ENCODE results near the gene ZCWPW1.
A peak's percentile ranks its signal among the peaks of the same experiment; 100 is the strongest.
"Not testable (repeated sequence)": the region's sequence is repeated elsewhere in the genome, so short reads cannot be mapped to it uniquely, and the experiment has no call there.

ZCWPW1 gene

DNA sequence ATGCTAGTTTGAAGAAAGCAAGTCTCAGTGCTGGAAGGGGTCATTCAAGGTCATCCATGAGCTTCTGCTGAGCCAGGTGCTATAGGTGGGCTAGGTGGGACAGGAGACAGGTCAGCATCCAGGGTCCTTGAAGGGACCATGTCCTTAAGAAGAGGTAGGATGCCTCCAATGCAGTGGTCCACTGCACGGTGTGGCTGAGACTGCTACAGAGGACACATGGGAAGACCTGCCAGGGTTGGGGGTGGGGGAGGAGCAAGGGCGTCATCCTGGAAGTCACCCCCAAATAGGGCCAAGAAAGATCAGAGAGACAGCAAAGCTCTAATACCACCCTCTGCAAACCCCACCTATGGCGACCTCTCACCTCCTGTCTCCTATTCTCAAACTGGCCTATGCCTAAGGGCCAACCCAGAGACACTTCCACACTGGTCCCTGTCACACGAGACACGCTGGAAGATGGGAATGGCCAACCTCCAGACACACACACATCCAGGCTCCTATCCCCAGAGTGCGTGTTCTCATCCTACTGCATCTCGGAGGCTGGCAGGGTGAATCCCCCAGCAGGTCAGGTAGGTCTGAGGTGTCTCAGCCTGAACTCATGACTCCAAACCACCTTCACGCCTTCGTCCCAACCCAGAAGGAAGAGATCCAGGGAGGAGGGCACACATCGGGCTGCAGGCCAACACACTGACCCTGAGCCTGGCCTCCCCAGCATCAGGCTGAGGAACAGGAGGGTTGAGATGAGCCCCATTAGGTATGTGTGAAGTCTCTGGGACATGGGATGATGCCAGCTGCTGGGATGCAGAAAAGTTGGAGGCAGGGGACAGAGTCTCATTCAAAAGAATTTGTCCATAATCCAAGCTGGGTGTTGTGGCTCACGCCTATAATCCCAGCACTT, 13.4 kb upstream of the ZCWPW1 start:
- Histone ChIP-seq H3K9ac (ENCODE audit: low read depth, low read length, poor library complexity) (no peak overlapping the region), H3K4ac (ENCODE audit: low read length) (no peak overlapping the region), H2BK12ac (ENCODE audit: low read length) (peak overlapping the region; percentile 60), H4K8ac (ENCODE audit: low read depth, low read length) (no peak overlapping the region), H2BK5ac (ENCODE audit: low read length) (no peak overlapping the region), H2BK120ac (ENCODE audit: low read depth, low read length) (no peak overlapping the region), H2BK15ac (ENCODE audit: low read length) (no peak overlapping the region), H3K27me3 (ENCODE audit: control insufficient read depth in 3 of 3, insufficient read depth in 3 of 3, low read depth in 1 of 3, low read length in 3 of 3) (no peaks in the 10 kb centered on the region), H3K4me3 (ENCODE audit: low read length in 2 of 2) (no peak overlapping the region), H2AFZ (ENCODE audit: low read length) (no peak overlapping the region), H3K79me1 (ENCODE audit: low read depth, low read length) (no peaks in the 10 kb centered on the region), H4K91ac (ENCODE audit: low read depth, low read length, poor library complexity) (no peak overlapping the region), H3K4me1 (ENCODE audit: control insufficient read depth in 2 of 2, insufficient read depth in 1 of 2, low read depth in 1 of 2, low read length in 2 of 2) (peaks cover 5 to 18% of the 10 kb centered on the region in 2 donors), H3K27ac (replicated peaks; ENCODE audit: low read length) (no peak overlapping the region), H3K4me2 (ENCODE audit: insufficient read depth, low read length, poor library complexity, severe bottlenecking) (peak overlapping the region; percentile 11), H3K36me3 (replicated peaks in 1 of 2; ENCODE audit: control insufficient read depth in 2 of 2, insufficient read depth in 2 of 2, low read length in 2 of 2) (no peaks in the 10 kb centered on the region), H3K9me3 (replicated peaks in 1 of 2; ENCODE audit: control insufficient read depth in 2 of 2, insufficient read depth in 1 of 2, low read depth in 1 of 2, low read length in 2 of 2) (no peaks in the 10 kb centered on the region), H3K23ac (ENCODE audit: low read depth, low read length, poor library complexity) (peak overlapping the region; percentile 88), H3K14ac (ENCODE audit: low read length) (no peak overlapping the region), H3K18ac (ENCODE audit: low read length) (peak overlapping the region; percentile 18), H2AK5ac (ENCODE audit: low read depth, low read length) (no peak overlapping the region)
- DNase-seq (ENCODE audit: low spot score): no peak
- no CpG with 5 or more reads among the region's 11 CpGs for WGBS, 2 donors (ENCODE audit: extremely low coverage in 2 of 2, insufficient read length in 2 of 2, insufficient replicate concordance in 1 of 2)

DNA sequence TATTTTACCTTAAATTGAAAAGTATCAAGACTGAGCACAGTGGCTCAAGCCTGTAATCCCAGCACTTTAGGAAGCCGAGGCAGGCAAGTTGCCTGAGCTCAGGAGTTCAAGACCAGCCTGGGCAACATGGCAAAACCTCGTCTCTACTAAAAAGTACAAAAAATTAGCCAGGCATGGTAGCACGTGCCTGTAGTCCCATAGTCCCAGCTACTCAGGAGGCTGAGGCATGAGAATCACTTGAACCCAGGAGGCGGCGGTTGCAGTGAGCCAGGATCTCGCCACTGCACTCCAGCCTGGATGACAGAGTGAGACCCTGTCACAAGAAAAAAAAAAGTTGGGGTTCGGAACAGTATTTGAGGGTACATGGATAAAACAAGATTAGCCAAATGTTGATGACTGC, 10.7 kb upstream of the ZCWPW1 start:
- H3K4me3 ChIP-seq (ENCODE audit: low read length in 2 of 2); H3K27ac ChIP-seq (replicated peaks; ENCODE audit: low read length); H2BK15ac ChIP-seq (ENCODE audit: low read length); H2BK120ac ChIP-seq (ENCODE audit: low read depth, low read length); H3K4me2 ChIP-seq (ENCODE audit: insufficient read depth, low read length, poor library complexity, severe bottlenecking); H3K23ac ChIP-seq (ENCODE audit: low read depth, low read length, poor library complexity); H4K8ac ChIP-seq (ENCODE audit: low read depth, low read length); H2AFZ ChIP-seq (ENCODE audit: low read length); H3K27me3 ChIP-seq (ENCODE audit: control insufficient read depth in 3 of 3, insufficient read depth in 3 of 3, low read depth in 1 of 3, low read length in 3 of 3); DNase-seq (ENCODE audit: low spot score); H3K79me1 ChIP-seq (ENCODE audit: low read depth, low read length); H3K14ac ChIP-seq (ENCODE audit: low read length); H3K18ac ChIP-seq (ENCODE audit: low read length); H2BK5ac ChIP-seq (ENCODE audit: low read length); H3K4ac ChIP-seq (ENCODE audit: low read length); H2BK12ac ChIP-seq (ENCODE audit: low read length); H3K9me3 ChIP-seq (replicated peaks in 1 of 2; ENCODE audit: control insufficient read depth in 2 of 2, insufficient read depth in 1 of 2, low read depth in 1 of 2, low read length in 2 of 2); H2AK5ac ChIP-seq (ENCODE audit: low read depth, low read length); H4K91ac ChIP-seq (ENCODE audit: low read depth, low read length, poor library complexity); H3K9ac ChIP-seq (ENCODE audit: low read depth, low read length, poor library complexity): not testable (repeated sequence)
- Histone ChIP-seq H3K4me1 (ENCODE audit: control insufficient read depth in 2 of 2, insufficient read depth in 1 of 2, low read depth in 1 of 2, low read length in 2 of 2) (peaks cover 5 to 13% of the 10 kb centered on the region in 2 donors), H3K36me3 (replicated peaks in 1 of 2; ENCODE audit: control insufficient read depth in 2 of 2, insufficient read depth in 2 of 2, low read length in 2 of 2) (peaks cover 3 to 16% of the 10 kb centered on the region in 2 donors)
- no CpG with 5 or more reads among the region's 7 CpGs for WGBS, 2 donors (ENCODE audit: extremely low coverage in 2 of 2, insufficient read length in 2 of 2, insufficient replicate concordance in 1 of 2)

GRCh38 chr7:100438731-100439130, 10.2 kb upstream of the ZCWPW1 start:
- not testable (repeated sequence) for H3K4me1 ChIP-seq (ENCODE audit: control insufficient read depth in 2 of 2, insufficient read depth in 1 of 2, low read depth in 1 of 2, low read length in 2 of 2); H2BK12ac ChIP-seq (ENCODE audit: low read length); H2BK15ac ChIP-seq (ENCODE audit: low read length)

DNA sequence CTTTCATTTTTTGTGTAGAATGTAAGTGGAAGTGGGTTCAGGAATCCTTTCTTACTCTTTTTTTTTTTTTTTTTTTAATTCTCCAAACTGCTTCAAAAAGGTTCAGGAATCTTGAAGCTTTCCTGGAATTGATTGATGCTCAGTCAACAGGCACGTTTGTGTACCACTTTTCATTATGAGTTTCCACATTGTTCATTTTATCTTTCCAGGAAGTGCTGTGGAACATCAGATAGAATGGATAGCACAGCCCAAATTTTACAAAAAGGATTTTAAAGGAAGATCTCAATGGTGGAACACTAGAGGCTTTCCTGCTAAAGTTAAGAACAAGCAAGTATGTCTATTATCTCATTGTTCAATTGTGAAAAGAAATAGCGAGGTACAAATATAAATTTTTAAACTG, 9.7 kb upstream of the ZCWPW1 start:
- Histone ChIP-seq H4K8ac (ENCODE audit: low read depth, low read length) (no peak overlapping the region), H2AK5ac (ENCODE audit: low read depth, low read length) (no peak overlapping the region), H2BK15ac (ENCODE audit: low read length) (no peak overlapping the region), H2AFZ (ENCODE audit: low read length) (no peak overlapping the region), H2BK12ac (ENCODE audit: low read length) (no peak overlapping the region), H3K18ac (ENCODE audit: low read length) (no peak overlapping the region), H3K79me1 (ENCODE audit: low read depth, low read length) (peaks cover 7% of the 10 kb centered on the region), H3K27me3 (ENCODE audit: control insufficient read depth in 3 of 3, insufficient read depth in 3 of 3, low read depth in 1 of 3, low read length in 3 of 3) (no peaks in the 10 kb centered on the region), H3K9ac (ENCODE audit: low read depth, low read length, poor library complexity) (no peak overlapping the region), H3K4me2 (ENCODE audit: insufficient read depth, low read length, poor library complexity, severe bottlenecking) (no peak overlapping the region), H3K36me3 (replicated peaks in 1 of 2; ENCODE audit: control insufficient read depth in 2 of 2, insufficient read depth in 2 of 2, low read length in 2 of 2) (peaks cover 12 to 27% of the 10 kb centered on the region in 2 donors), H3K9me3 (replicated peaks in 1 of 2; ENCODE audit: control insufficient read depth in 2 of 2, insufficient read depth in 1 of 2, low read depth in 1 of 2, low read length in 2 of 2) (no peaks in the 10 kb centered on the region), H3K23ac (ENCODE audit: low read depth, low read length, poor library complexity) (no peak overlapping the region), H2BK5ac (ENCODE audit: low read length) (no peak overlapping the region), H3K4ac (ENCODE audit: low read length) (no peak overlapping the region), H3K4me3 (ENCODE audit: low read length in 2 of 2) (no peak overlapping the region), H4K91ac (ENCODE audit: low read depth, low read length, poor library complexity) (no peak overlapping the region), H3K4me1 (ENCODE audit: control insufficient read depth in 2 of 2, insufficient read depth in 1 of 2, low read depth in 1 of 2, low read length in 2 of 2) (peaks cover 5 to 9% of the 10 kb centered on the region in 2 donors), H3K27ac (replicated peaks; ENCODE audit: low read length) (no peak overlapping the region), H2BK120ac (ENCODE audit: low read depth, low read length) (no peak overlapping the region), H3K14ac (ENCODE audit: low read length) (no peak overlapping the region)
- WGBS, 2 donors (ENCODE audit: extremely low coverage in 2 of 2, insufficient read length in 2 of 2, insufficient replicate concordance in 1 of 2): no CpG with 5 or more reads among the region's 2 CpGs
- no peak for DNase-seq (ENCODE audit: low spot score)

More at GRCh38 chr7:100438731-100439130, 10.2 kb upstream of the ZCWPW1 start:
- H3K4me3 ChIP-seq (ENCODE audit: low read length in 2 of 2); H3K27ac ChIP-seq (replicated peaks; ENCODE audit: low read length); H2AFZ ChIP-seq (ENCODE audit: low read length); H2BK120ac ChIP-seq (ENCODE audit: low read depth, low read length); DNase-seq (ENCODE audit: low spot score); H2BK5ac ChIP-seq (ENCODE audit: low read length); H2AK5ac ChIP-seq (ENCODE audit: low read depth, low read length); H4K8ac ChIP-seq (ENCODE audit: low read depth, low read length); H3K23ac ChIP-seq (ENCODE audit: low read depth, low read length, poor library complexity); H3K9ac ChIP-seq (ENCODE audit: low read depth, low read length, poor library complexity); H3K79me1 ChIP-seq (ENCODE audit: low read depth, low read length); H3K4ac ChIP-seq (ENCODE audit: low read length); H3K9me3 ChIP-seq (replicated peaks in 1 of 2; ENCODE audit: control insufficient read depth in 2 of 2, insufficient read depth in 1 of 2, low read depth in 1 of 2, low read length in 2 of 2); H3K27me3 ChIP-seq (ENCODE audit: control insufficient read depth in 3 of 3, insufficient read depth in 3 of 3, low read depth in 1 of 3, low read length in 3 of 3); H4K91ac ChIP-seq (ENCODE audit: low read depth, low read length, poor library complexity); H3K18ac ChIP-seq (ENCODE audit: low read length); H3K14ac ChIP-seq (ENCODE audit: low read length); H3K4me2 ChIP-seq (ENCODE audit: insufficient read depth, low read length, poor library complexity, severe bottlenecking): not testable (repeated sequence)
- WGBS, 2 donors (ENCODE audit: extremely low coverage in 2 of 2, insufficient read length in 2 of 2, insufficient replicate concordance in 1 of 2): no CpG with 5 or more reads among the region's 8 CpGs
- H3K36me3 ChIP-seq (replicated peaks in 1 of 2; ENCODE audit: control insufficient read depth in 2 of 2, insufficient read depth in 2 of 2, low read length in 2 of 2): peaks cover 7 to 21% of the 10 kb centered on the region in 2 donors

Data from neuronal stem cell (in vitro differentiated cells).